Lung (tissue), 12 donors: ENCODE measurements around the gene MYT1. TPM values are rescaled to one million over a fixed set of nuclear protein-coding genes. Genes with fewer than 3 reads are reported as not detected.

ENCODE experiments used
- ATAC-seq: fragments of 200-7000 bp; cut with Tn5 transposase; one replicate; pipeline ENCODE4 v1.9.1; 2020; ENCODE audit warnings: moderate number of reproducible peaks; ENCODE audit not compliant: insufficient read depth, low FRiP score
- DNase-seq, 3 donors: peaks; one replicate each; pipeline ENCODE4 v3.0.0-alpha.2; 2013 to 2017
- H3K27ac ChIP-seq, 2 donors: one replicate each; pipeline ENCODE4 v1.5.1; 2013; ENCODE audit warnings: mild to moderate bottlenecking in 2 of 2, moderate library complexity in 2 of 2, control low read depth in 1 of 2, inconsistent platforms in 1 of 2, low read depth in 1 of 2, low read length in 1 of 2
- H3K27me3 ChIP-seq, 3 donors: one replicate each; pipeline ENCODE4 v1.5.1; 2013; ENCODE audit warnings: low read length in 2 of 3; ENCODE audit not compliant: control insufficient read depth in 3 of 3, insufficient read depth in 3 of 3
- H3K36me3 ChIP-seq, 4 donors: one replicate each; pipeline ENCODE4 v1.5.1; 2013; ENCODE audit warnings: low read length in 4 of 4, mild to moderate bottlenecking in 1 of 4, moderate library complexity in 1 of 4; ENCODE audit not compliant: control insufficient read depth in 4 of 4, insufficient read depth in 4 of 4
- H3K4me1 ChIP-seq, 5 donors: one replicate each; pipeline ENCODE4 v1.5.1; 2013; ENCODE audit warnings: low read length in 5 of 5, mild to moderate bottlenecking in 2 of 5, moderate library complexity in 1 of 5; ENCODE audit not compliant: control insufficient read depth in 5 of 5, insufficient read depth in 5 of 5
- H3K4me3 ChIP-seq: one replicate; pipeline ENCODE4 v1.5.1; 2013; ENCODE audit warnings: mild to moderate bottlenecking, control low read depth, moderate library complexity
- H3K9ac ChIP-seq, 2 donors: one replicate each; pipeline ENCODE4 v1.5.1; 2013; ENCODE audit warnings: low read length in 2 of 2, control low read depth in 1 of 2; ENCODE audit not compliant: insufficient read depth in 1 of 2
- H3K9me3 ChIP-seq, 4 donors: one replicate each; pipeline ENCODE4 v1.5.1; 2013; ENCODE audit warnings: low read length in 3 of 4, mild to moderate bottlenecking in 1 of 4, moderate library complexity in 1 of 4; ENCODE audit not compliant: control insufficient read depth in 4 of 4, insufficient read depth in 3 of 4
- CTCF ChIP-seq: IDR thresholded peaks from 2 replicates; pipeline ENCODE4 v1.5.1; 2012; ENCODE audit warnings: mild to moderate bottlenecking; ENCODE audit errors: control extremely low read depth, extremely low read depth
- WGBS, 2 donors: extraction: QIAGEN DNeasy Blood & Tissue Kit; methylation state at CpG; one replicate each; pipeline ENCODE4 v1.1.7; 2013; 5-methylcytosine and 5-hydroxymethylcytosine counted together
- polyA plus RNA-seq, 2 donors: library from polyadenylated mRNA; stranded (reverse); fragments of 200-250 nt; gene quantifications; one replicate each; pipeline ENCODE4 v1.2.1, GENCODE V29; 2013
- total RNA-seq, 2 donors: library from RNA; depleted of rRNA in 1 of 2; stranded (reverse); fragments of >200 nt in 1 of 2; gene quantifications; one replicate each; pipeline ENCODE4 v1.2.1, GENCODE V29; 2014 to 2021
- donor health status: control.
- donor health status: control.
- donor health status: Bipolar disorder and iron deficiency.
- donor health status: healthy.
- donor health status: DM: yes; HTN: yes; CAD: no.

MYT1 gene
- total and polyA plus RNA-seq, 4 donors: 0.03 to 0.40 (median 0.10) TPM; not detected in 1

DNA sequence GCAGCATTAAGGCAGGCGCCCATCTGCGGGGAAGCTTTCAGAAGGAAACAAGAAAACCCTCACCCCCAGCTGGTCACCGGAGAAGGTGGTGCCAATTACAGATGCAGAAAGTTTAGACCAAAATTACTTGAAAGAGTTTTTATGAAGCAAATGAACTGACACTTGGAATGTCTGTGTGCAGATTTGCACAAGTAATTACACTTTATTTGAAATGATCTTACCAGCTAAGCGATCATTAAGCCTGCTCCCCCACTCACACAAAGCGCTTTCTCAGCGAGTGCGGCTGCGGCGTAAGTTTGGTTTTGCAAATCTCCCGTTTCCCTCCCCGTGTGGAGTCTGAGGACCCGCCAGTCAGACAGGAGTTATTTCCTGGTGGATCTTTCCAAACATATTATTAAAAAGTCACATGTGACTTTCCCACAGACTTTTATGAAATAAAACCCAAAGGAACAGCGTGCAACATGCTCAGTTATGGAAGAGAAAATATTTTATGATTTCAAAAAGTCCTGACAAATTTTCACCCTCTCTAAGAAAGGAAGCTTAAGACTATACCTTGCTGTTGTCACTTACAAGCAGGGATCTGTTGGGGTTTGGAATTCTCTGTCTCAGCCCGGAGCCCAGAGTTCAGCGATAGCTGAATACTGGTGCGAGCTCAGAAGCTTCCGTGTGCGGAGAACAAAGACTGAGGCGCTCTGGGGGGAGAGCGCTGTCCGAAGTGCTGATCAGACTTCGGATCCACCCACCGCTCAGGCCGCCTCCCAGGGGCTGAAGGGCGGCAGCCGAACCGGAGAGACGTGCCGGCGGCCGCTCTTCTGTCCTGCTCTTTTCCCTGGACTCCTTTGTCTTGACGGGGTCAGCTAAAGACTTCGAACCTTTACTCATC, 2.7 kb upstream of the MYT1 start:
- H3K27me3 ChIP-seq: peaks cover 6 to 61% (median 33%) of the 10 kb centered on the region in 3 donors
- H3K9ac ChIP-seq: no peak overlapping the region
- no peak overlapping the region for H3K27ac ChIP-seq
- 14 to 20% methylated on average over 32 to 33 of the region's 33 CpGs for WGBS, 2 donors
- TF ChIP-seq CTCF: no peak
- no peak overlapping the region for H3K4me3 ChIP-seq
- H3K36me3 ChIP-seq: no peaks in the 10 kb centered on the region
- no peaks in the 10 kb centered on the region for H3K4me1 ChIP-seq
- ATAC-seq (no peak), DNase-seq (peak; percentile 73 to 84 (median 75))
- H3K9me3 ChIP-seq: peaks cover 0 to 4% (median 0%) of the 10 kb centered on the region in 4 donors

- 45 to 55% methylated on average over 23 of the region's 23 CpGs for WGBS, 2 donors
- H3K9ac ChIP-seq: no peak overlapping the region
- no peak overlapping the region for H3K27ac ChIP-seq
- no peaks in the 10 kb centered on the region for H3K36me3 ChIP-seq
- ATAC-seq: no peak
- DNase-seq: no peak
- H3K4me3 ChIP-seq: no peak overlapping the region
- peaks cover 0 to 4% (median 0%) of the 10 kb centered on the region in 4 donors for H3K9me3 ChIP-seq
- H3K27me3 ChIP-seq: peaks cover 6 to 61% (median 33%) of the 10 kb centered on the region in 3 donors
- no peak for TF ChIP-seq CTCF
- H3K4me1 ChIP-seq: no peaks in the 10 kb centered on the region
Observed at GRCh38 chr20:64162239-64162910, 1.9 kb upstream of the MYT1 start.

DNA sequence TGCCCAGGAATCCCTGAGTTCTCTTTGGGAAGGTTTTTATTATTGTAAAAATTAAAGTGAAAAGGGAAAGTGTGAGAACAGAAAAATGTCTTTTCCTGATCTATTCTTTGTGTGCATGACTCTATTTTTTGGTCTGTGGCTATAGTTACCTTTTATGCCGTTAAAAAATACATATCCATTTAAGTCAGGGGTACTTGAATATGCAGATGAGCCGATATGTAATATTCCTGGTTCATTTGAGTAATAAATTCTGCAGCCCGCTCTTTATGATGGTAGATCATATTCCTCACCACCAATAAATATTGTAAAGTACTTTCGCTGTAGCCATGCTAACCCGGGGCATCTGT, 503 bp upstream of the MYT1 start:
- ATAC-seq: no peak
- Histone ChIP-seq H3K36me3 (no peaks in the 10 kb centered on the region), H3K4me3 (no peak overlapping the region), H3K9ac (no peak overlapping the region), H3K27ac (no peak overlapping the region), H3K9me3 (peaks cover 0 to 4% (median 0%) of the 10 kb centered on the region in 4 donors), H3K27me3 (peaks cover 6 to 61% (median 33%) of the 10 kb centered on the region in 3 donors), H3K4me1 (no peaks in the 10 kb centered on the region)
- DNase-seq: no peak
- no peak for TF ChIP-seq CTCF
- 86 to 91% methylated on average over 5 of the region's 5 CpGs for WGBS, 2 donors
